Measurements from ENCODE around the gene KLHDC8B.

Gene KLHDC8B

GRCh38 chr3:49148159-49148558, 23.2 kb upstream of the KLHDC8B start:
- no peaks in the 10 kb centered on the region for H3K36me3 ChIP-seq (replicated peaks; ENCODE audit: insufficient read depth, low read length)
- no peak for DNase-seq
- TF ChIP-seq EZH2phosphoT487 (IDR thresholded peaks at IDR 0.05; ENCODE audit: low read length) (no peak), EZH2 (optimal IDR thresholded peaks at IDR 0.05; ENCODE audit: low read depth, low read length) (no peak)
- TF ChIP-seq, protein P1, sequence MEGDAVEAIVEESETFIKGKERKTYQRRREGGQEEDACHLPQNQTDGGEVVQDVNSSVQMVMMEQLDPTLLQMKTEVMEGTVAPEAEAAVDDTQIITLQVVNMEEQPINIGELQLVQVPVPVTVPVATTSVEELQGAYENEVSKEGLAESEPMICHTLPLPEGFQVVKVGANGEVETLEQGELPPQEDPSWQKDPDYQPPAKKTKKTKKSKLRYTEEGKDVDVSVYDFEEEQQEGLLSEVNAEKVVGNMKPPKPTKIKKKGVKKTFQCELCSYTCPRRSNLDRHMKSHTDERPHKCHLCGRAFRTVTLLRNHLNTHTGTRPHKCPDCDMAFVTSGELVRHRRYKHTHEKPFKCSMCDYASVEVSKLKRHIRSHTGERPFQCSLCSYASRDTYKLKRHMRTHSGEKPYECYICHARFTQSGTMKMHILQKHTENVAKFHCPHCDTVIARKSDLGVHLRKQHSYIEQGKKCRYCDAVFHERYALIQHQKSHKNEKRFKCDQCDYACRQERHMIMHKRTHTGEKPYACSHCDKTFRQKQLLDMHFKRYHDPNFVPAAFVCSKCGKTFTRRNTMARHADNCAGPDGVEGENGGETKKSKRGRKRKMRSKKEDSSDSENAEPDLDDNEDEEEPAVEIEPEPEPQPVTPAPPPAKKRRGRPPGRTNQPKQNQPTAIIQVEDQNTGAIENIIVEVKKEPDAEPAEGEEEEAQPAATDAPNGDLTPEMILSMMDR (IDR thresholded peaks at IDR 0.05; ENCODE audit: low read length), result no peak
- no peak overlapping the region for H2AFZ ChIP-seq (ENCODE audit: low read length)
- H3K9me2 ChIP-seq (replicated peaks; ENCODE audit: insufficient read depth, low read length), result no peaks in the 10 kb centered on the region
- H3K9ac ChIP-seq (ENCODE audit: low read length), result no peak overlapping the region
- H3K4me2 ChIP-seq (ENCODE audit: low read depth, low read length), result no peak overlapping the region
- no peak overlapping the region for H3K27ac ChIP-seq (ENCODE audit: low read length)
- no peaks in the 10 kb centered on the region for H3K4me1 ChIP-seq (ENCODE audit: low read length)
- no peaks in the 10 kb centered on the region for H3K27me3 ChIP-seq (replicated peaks; ENCODE audit: insufficient read depth, low read length)
- H3F3A ChIP-seq (ENCODE audit: insufficient read depth, low read length), result no peaks in the 10 kb centered on the region
- no peaks in the 10 kb centered on the region for H3K79me2 ChIP-seq (ENCODE audit: low read length)
- no peaks in the 10 kb centered on the region for H4K20me1 ChIP-seq (ENCODE audit: insufficient read depth, low read length)
- H3K9me3 ChIP-seq (replicated peaks; ENCODE audit: insufficient read depth, low read length), result no peaks in the 10 kb centered on the region
- no peak overlapping the region for H3K4me3 ChIP-seq (ENCODE audit: low read length)

GRCh38 chr3:49151610-49152009, 19.8 kb upstream of the KLHDC8B start:
- no peak overlapping the region for H3K9ac ChIP-seq (ENCODE audit: low read length)
- TF ChIP-seq EZH2 (optimal IDR thresholded peaks at IDR 0.05; ENCODE audit: low read depth, low read length) (no peak), EZH2phosphoT487 (IDR thresholded peaks at IDR 0.05; ENCODE audit: low read length) (no peak)
- TF ChIP-seq, protein P1 (IDR thresholded peaks at IDR 0.05; ENCODE audit: low read length), result no peak
- no peak overlapping the region for H3K4me3 ChIP-seq (ENCODE audit: low read length)
- no peak for DNase-seq
- H3K4me1 ChIP-seq (ENCODE audit: low read length), result no peaks in the 10 kb centered on the region
- no peak overlapping the region for H2AFZ ChIP-seq (ENCODE audit: low read length)
- no peaks in the 10 kb centered on the region for H3K9me2 ChIP-seq (replicated peaks; ENCODE audit: insufficient read depth, low read length)
- H3K4me2 ChIP-seq (ENCODE audit: low read depth, low read length), result no peak overlapping the region
- H3K36me3 ChIP-seq (replicated peaks; ENCODE audit: insufficient read depth, low read length), result no peaks in the 10 kb centered on the region
- no peaks in the 10 kb centered on the region for H3K9me3 ChIP-seq (replicated peaks; ENCODE audit: insufficient read depth, low read length)
- H4K20me1 ChIP-seq (ENCODE audit: insufficient read depth, low read length), result no peaks in the 10 kb centered on the region
- no peaks in the 10 kb centered on the region for H3K27me3 ChIP-seq (replicated peaks; ENCODE audit: insufficient read depth, low read length)
- H3K79me2 ChIP-seq (ENCODE audit: low read length), result no peaks in the 10 kb centered on the region
- H3K27ac ChIP-seq (ENCODE audit: low read length), result no peak overlapping the region
- H3F3A ChIP-seq (ENCODE audit: insufficient read depth, low read length), result no peaks in the 10 kb centered on the region

- Histone ChIP-seq H3F3A (ENCODE audit: insufficient read depth, low read length) (no peaks in the 10 kb centered on the region), H3K9me3 (replicated peaks; ENCODE audit: insufficient read depth, low read length) (no peaks in the 10 kb centered on the region), H3K4me1 (ENCODE audit: low read length) (no peaks in the 10 kb centered on the region), H4K20me1 (ENCODE audit: insufficient read depth, low read length) (no peaks in the 10 kb centered on the region), H3K4me3 (ENCODE audit: low read length) (no peak overlapping the region), H3K79me2 (ENCODE audit: low read length) (no peaks in the 10 kb centered on the region), H3K9me2 (replicated peaks; ENCODE audit: insufficient read depth, low read length) (no peaks in the 10 kb centered on the region), H3K27me3 (replicated peaks; ENCODE audit: insufficient read depth, low read length) (no peaks in the 10 kb centered on the region), H2AFZ (ENCODE audit: low read length) (no peak overlapping the region), H3K27ac (ENCODE audit: low read length) (no peak overlapping the region), H3K36me3 (replicated peaks; ENCODE audit: insufficient read depth, low read length) (no peaks in the 10 kb centered on the region), H3K9ac (ENCODE audit: low read length) (no peak overlapping the region), H3K4me2 (ENCODE audit: low read depth, low read length) (no peak overlapping the region)
- TF ChIP-seq EZH2 (optimal IDR thresholded peaks at IDR 0.05; ENCODE audit: low read depth, low read length), result no peak
- DNase-seq, result no peak
Observed at GRCh38 chr3:49153349-49153912, 18.0 kb upstream of the KLHDC8B start.

DNA sequence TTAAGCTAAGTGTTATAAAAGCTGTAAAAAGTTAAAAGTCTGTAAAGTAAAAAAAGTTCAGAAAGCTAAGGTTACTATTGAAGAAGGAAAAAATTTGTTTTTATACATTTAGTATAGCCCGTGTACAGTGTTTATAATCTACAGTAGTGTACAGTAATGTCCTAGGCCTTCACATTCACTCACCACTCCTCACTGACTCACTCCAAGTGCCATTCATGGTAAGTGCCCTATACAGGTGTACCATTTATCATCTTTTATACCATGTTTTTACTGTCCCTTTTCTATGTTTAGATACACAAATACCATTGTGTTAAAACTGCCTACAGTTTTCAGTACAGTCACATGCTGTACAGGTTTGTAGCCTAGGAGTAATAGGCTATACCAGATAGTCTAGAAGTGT, 14.1 kb upstream of the KLHDC8B start:
- Histone ChIP-seq H3K27me3 (replicated peaks; ENCODE audit: insufficient read depth, low read length) (no peaks in the 10 kb centered on the region), H3K27ac (ENCODE audit: low read length) (no peak overlapping the region), H4K20me1 (ENCODE audit: insufficient read depth, low read length) (no peaks in the 10 kb centered on the region), H3K4me2 (ENCODE audit: low read depth, low read length) (no peak overlapping the region), H3K9me3 (replicated peaks; ENCODE audit: insufficient read depth, low read length) (no peaks in the 10 kb centered on the region), H3K79me2 (ENCODE audit: low read length) (no peaks in the 10 kb centered on the region), H3K36me3 (replicated peaks; ENCODE audit: insufficient read depth, low read length) (no peaks in the 10 kb centered on the region), H3K9ac (ENCODE audit: low read length) (no peak overlapping the region), H3F3A (ENCODE audit: insufficient read depth, low read length) (no peaks in the 10 kb centered on the region), H3K4me1 (ENCODE audit: low read length) (no peaks in the 10 kb centered on the region), H3K9me2 (replicated peaks; ENCODE audit: insufficient read depth, low read length) (no peaks in the 10 kb centered on the region), H3K4me3 (ENCODE audit: low read length) (no peak overlapping the region), H2AFZ (ENCODE audit: low read length) (no peak overlapping the region)
- no peak for TF ChIP-seq EZH2phosphoT487 (IDR thresholded peaks at IDR 0.05; ENCODE audit: low read length)
- TF ChIP-seq EZH2 (optimal IDR thresholded peaks at IDR 0.05; ENCODE audit: low read depth, low read length), result no peak
- TF ChIP-seq, protein P1 (IDR thresholded peaks at IDR 0.05; ENCODE audit: low read length), result no peak
- DNase-seq, result no peak

Measured in MM.1S (cell line).